AG04449 (cell line): ENCODE measurements around the gene KCNJ18.
A peak's percentile ranks its signal among the peaks of the same experiment; 100 is the strongest.
"Not testable (repeated sequence)": the region's sequence is repeated elsewhere in the genome, so short reads cannot be mapped to it uniquely, and the experiment has no call there.

Source experiments
- CTCF ChIA-PET: fragments of 350-600 bp; formaldehyde crosslinking; extraction: SDS; loops from one replicate; lab custom pipeline; 2021; ENCODE audit warnings: antibody characterized with exemption; lab: Yijun Ruan, JAX
- POLR2A ChIA-PET: fragments of 400-600, 350-600 bp; formaldehyde crosslinking; extraction: SDS; loops from one replicate; lab custom pipeline; 2020; ENCODE audit warnings: antibody characterized with exemption, inconsistent platforms; lab: Yijun Ruan, JAX
- DNase-seq: peaks from one replicate; pipeline ENCODE4 v3.0.0-alpha.2; 2010; ENCODE audit warnings: low read depth, low spot score
- H3K4me3 ChIP-seq: 2 replicates; pipeline ENCODE4 v1.5.1; 2011; ENCODE audit warnings: low read depth, mild to moderate bottlenecking, control low read depth, low read length
- TF ChIP-seq, protein P1 (sequence below): IDR thresholded peaks from one replicate; pipeline ENCODE4 v1.5.1; 2011; ENCODE audit warnings: mild to moderate bottlenecking, moderate library complexity, low read length, control low read depth, inconsistent platforms; ENCODE audit not compliant: insufficient read depth; ENCODE audit errors: missing control alignments

Gene KCNJ18

DNA sequence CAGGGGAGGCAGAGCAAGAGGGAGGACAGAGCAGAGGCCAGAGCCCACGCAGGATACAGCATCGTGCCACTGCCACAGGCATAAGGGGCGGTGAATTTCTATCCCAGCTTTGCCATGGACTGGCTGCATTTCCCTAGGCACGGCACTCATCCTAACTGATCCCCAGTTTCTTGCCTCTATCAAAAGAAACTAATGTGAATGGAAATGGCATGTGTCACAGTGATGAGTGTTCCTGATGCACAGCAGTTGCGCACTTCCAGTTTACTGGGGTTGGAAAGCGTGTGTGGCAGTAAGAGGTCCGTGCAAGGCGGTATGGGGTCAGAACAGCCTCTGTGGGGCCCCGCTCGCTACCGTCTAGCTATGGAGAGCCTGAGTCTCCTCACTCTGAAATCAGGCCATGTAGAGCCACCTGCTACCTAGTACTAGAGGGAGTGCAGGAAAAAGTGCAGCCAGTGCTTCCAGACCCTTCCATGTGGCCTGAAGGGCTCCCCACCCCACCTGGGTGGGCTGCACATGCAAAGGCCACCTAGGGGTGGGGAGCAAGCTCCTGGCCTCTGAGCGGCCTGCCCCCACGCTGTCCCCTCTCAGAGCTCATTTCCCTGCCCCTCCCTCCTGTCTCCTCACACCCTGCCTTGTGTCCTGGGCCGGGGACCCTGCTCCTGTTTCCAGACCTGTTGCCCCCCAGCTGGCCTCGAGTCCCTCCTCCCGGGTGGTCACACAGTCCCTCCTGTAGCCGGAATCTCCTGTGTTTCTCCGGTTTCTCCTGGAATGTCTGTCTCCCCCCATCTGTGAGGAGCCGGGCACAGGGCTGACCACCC lies 5.0 kb upstream of the KCNJ18 start:
- H3K4me3 ChIP-seq: no peak overlapping the region
- ChIA-PET POLR2A (no interaction called here), CTCF (no interaction called here)
- no peak for DNase-seq
- TF ChIP-seq, protein P1, sequence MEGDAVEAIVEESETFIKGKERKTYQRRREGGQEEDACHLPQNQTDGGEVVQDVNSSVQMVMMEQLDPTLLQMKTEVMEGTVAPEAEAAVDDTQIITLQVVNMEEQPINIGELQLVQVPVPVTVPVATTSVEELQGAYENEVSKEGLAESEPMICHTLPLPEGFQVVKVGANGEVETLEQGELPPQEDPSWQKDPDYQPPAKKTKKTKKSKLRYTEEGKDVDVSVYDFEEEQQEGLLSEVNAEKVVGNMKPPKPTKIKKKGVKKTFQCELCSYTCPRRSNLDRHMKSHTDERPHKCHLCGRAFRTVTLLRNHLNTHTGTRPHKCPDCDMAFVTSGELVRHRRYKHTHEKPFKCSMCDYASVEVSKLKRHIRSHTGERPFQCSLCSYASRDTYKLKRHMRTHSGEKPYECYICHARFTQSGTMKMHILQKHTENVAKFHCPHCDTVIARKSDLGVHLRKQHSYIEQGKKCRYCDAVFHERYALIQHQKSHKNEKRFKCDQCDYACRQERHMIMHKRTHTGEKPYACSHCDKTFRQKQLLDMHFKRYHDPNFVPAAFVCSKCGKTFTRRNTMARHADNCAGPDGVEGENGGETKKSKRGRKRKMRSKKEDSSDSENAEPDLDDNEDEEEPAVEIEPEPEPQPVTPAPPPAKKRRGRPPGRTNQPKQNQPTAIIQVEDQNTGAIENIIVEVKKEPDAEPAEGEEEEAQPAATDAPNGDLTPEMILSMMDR: no peak

DNA sequence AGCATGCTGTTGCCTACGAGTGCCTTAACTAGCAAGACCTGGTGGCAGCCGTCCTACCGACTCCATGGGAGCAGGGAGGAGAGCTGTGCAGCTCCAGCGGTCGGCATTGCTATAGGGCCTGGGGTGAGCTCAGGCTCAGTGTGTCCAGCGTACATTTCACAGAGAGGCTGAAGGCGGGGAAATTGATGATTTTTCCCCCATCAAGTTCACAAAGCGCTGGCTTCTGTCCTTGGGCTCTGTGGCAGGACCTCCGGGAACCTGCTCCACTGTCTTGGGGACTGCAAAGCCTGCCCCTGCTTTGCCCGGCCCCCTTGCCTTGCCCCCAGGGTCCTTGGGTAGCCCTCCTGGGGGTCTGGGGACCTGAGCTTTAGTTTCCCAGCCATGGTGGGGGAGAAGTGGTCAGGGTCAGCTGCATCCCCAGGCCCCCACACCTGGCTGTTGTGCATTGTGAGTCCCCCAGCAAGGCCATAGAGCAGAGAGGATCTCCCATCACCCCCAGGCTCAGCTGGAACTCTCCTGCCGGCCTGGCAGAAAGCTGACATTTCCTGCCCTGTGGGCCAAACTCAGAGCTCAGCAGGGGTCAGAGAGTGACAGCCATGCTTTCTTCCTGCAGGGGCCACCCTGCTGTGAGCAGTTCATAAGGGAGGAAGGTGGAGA lies 3.9 kb upstream of the KCNJ18 start:
- POLR2A ChIA-PET: no interaction called here
- H3K4me3 ChIP-seq: no peak overlapping the region
- TF ChIP-seq, protein P1: no peak
- CTCF ChIA-PET: no interaction called here
- DNase-seq: no peak

DNA sequence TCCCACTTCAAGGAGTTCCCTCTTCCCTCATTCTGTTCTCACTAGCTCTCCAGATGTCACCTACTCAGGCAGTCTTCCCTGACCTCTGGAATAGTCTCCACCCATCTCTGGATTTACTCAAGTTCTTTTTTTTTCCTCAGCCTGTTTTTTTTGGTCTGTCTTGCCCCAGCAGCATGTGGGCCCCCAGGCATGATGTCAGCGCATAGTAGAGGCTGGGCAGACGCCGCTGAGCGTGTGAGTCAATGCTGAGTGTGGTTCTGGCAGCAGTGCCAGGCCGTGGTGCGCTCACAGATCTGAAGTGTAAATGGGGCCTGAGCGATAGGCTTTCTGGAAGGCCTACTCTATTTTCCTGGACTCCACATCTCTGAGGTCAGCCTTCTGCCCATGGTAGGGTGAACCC lies 2.7 kb upstream of the KCNJ18 start:
- TF ChIP-seq, protein P1: no peak
- no peak overlapping the region for H3K4me3 ChIP-seq
- CTCF ChIA-PET: no interaction called here
- DNase-seq: peak; percentile 24
- POLR2A ChIA-PET: no interaction called here

DNA sequence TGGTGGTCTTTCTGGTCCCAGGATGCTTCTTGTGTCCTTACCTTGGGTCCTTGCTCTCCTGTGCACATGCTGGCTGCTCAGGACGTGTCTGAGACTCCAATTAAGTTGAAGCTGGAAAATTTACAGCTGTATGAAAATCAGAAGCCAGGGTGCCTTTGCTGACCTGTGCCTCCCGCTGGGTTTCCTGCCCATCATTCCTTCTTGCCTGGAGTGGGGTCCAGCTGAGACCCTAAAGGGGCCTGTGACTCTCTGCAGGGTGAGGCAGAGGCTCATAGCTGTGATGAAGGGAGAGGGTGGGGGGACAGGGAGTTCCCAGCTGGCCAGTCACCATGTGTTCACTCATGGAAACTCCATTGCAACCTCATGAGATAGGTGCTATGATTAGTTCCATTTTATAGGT lies 1.5 kb upstream of the KCNJ18 start:
- DNase-seq, POLR2A ChIA-PET, CTCF ChIA-PET, H3K4me3 ChIP-seq: not testable (repeated sequence)

DNA sequence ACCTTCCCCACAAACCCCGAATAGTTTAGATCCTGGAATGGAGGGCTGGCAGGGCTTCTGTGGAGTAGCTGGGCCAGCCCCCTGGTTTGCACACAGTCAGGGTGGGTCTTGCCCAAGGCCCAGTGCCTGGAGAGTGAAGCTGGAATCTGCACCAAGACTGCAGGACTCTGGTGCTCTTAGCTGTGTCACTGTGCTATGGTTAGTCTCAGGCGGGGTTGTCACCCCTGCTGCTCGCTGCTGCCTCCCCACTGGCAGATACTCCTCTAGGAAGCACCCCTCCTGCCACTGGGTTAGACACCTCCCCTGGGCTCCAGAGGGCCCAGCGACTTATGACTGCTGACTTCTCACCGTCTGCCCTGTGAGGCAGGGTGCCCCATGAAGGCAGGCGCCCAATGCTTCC lies 842 bp upstream of the KCNJ18 start:
- POLR2A ChIA-PET, H3K4me3 ChIP-seq, CTCF ChIA-PET, DNase-seq: not testable (repeated sequence)

DNA sequence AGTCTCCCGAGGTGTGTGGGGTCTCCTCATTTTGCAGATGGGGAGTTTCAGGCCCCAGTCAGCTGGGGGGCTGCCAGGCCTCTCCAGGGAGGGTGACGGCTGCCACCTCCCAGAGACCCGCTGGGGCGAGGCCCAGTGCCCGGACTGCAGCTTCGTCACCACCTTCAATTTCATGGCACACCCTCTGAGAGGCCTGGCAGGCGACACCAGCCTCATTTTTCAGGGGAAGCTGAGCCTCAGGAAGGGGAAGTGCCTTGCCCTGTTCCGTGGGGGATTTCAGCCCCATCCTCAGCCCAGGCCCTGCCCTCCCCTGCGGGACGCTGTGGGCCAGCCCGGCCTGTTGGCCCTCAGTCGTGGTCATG lies 362 bp downstream of the KCNJ18 start:
- not testable (repeated sequence) for H3K4me3 ChIP-seq

DNA sequence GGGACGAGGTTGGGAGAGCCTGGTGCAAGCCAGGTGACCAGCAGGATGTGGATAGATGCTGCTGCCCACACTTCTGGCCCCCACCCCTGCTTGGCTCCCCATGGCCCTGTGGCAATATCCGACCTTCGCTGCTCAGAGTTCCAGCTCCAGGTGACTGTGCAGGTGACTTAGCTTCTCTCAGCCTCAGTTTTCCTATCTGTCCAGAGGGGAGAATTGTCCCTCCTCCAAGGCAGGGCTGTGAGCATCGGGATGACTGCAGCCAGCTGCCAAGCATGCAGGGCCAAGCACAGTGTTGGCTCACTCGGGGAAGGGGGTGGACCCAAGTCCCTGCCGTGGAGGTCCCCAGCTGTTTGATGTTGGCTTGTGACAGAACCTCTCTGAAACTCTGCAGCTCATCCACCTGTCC lies 1.1 kb downstream of the KCNJ18 start:
- CTCF ChIA-PET, POLR2A ChIA-PET, H3K4me3 ChIP-seq, DNase-seq: not testable (repeated sequence)

More for the DNA sequence above, 362 bp downstream of the KCNJ18 start:
- POLR2A ChIA-PET, CTCF ChIA-PET, DNase-seq: not testable (repeated sequence)

DNA sequence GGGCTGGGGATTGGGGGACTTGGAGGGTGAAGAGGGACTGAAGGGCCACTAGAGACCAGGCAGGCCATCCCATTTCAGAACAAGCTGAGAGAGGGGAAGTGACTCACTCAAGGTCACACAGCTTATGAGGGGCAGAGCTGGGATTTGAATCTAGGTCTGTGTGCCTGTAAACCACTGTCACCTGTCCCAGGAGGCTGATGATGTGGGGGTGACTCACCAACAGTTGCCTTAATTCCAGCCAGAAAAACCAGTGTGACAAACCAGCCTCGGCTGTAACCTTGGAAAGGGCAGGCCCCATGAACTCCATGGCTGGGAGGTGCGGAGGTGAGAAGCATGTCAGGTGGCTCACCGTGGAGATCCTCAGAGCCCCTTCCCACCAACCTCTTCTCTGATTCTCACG lies 1.6 kb downstream of the KCNJ18 start:
- DNase-seq, POLR2A ChIA-PET, CTCF ChIA-PET, H3K4me3 ChIP-seq: not testable (repeated sequence)

DNA sequence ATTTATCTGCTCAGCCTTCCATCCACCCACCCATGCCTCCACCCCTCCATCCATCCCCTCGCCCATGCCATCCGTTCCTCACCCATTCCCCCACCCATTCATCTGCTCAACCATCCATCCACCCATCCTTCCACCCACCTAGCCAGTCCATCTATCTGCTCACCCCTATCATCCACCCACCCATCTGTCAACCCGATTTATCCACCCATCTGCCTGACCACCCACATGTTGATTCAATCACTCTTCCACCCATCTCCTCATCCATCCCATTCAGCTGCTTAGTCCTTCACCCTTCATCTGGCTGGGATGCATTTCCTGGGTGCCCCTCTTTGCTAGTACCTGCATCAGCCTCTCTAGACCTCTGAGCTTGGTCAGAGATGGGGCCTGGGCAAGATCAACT lies 3.9 kb downstream of the KCNJ18 start:
- POLR2A ChIA-PET, H3K4me3 ChIP-seq, DNase-seq, CTCF ChIA-PET: not testable (repeated sequence)

DNA sequence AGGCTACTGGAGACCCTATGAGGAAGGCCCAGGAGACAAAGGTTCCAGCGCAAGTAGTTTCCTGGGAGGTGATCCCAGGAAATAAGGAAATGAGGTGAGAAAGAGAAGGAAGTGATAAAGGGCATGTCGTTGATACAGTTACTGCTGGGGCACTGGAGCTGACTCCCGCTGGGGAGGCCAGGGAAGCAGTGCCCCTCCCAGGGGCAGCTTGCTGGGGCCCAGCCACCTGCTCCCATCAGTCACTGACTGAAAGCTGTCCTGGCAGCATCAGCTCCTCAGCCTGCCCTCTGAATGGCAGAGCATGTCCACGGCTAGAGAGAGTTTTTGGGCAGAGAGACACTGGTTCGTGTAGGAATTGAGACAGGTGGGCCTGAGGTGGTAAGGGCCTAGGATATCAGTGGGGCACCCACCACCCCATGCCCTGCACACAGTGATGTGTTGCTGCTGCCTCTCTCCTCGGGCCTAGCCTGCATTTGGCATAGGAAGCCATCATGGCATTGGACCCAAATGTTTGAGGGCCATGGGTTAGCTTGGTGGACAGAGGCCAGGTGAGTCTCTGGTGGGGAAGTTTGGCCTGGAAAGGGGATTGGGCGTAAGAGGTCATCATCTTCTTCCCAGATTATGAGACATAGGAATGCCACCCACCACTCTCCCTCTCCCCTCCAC lies 4.7 kb downstream of the KCNJ18 start:
- CTCF ChIA-PET, POLR2A ChIA-PET, H3K4me3 ChIP-seq, DNase-seq: not testable (repeated sequence)

DNA sequence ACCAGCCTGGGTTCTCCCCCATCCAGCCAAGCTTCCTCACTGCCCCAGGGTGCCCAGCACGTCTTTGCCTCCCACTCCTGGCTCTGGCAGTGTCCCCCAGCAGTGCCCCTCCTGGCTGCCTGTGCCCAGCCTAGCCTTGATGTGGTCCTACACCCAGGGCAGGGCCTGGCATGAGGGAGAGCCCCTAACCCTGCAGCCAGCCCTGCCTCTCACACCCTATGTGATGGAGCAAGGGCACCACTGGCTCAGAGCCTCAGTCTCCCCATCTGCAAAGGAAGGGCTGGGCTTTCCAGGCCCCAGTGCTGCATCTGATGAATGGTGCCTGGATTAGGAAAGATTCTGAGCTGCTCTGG lies 5.2 kb downstream of the KCNJ18 start:
- H3K4me3 ChIP-seq, POLR2A ChIA-PET, DNase-seq, CTCF ChIA-PET: not testable (repeated sequence)

DNA sequence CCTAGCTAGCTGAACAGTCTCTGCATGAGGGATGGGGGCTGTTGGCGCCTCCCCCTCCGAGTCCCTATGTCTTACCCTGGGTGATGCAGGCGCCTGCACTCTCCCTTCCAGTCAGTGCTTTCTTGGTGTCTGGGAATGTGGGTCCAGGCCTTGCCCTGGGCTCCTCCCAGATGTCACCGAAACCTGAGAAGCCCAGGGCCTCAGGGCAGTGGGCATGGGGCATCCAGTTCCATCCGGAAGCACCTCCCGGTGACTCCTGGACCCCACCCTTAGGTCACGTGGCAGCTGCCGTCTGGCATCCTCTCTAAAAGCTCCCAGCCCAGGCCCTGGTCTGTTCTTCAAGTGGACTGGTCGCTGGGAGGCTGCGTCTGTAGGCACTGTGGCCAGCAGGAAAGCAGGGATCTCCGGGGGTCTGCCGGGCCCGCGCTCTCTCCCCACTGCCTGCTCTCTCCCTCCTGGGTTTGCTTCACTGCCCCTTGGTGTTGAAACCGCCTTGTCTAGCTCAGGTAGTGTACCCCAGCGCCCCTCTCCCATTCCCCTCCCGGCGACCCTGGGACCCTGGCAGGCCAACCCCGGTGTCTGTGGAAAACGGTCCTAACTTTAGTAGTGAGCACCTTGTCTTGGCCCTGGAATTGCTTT lies 6.2 kb downstream of the KCNJ18 start:
- CTCF ChIA-PET, POLR2A ChIA-PET, H3K4me3 ChIP-seq, DNase-seq: not testable (repeated sequence)
